H1 (cell line): ENCODE results near the gene TPSD1. TPM values are rescaled to one million over a fixed set of nuclear protein-coding genes. Genes with fewer than 3 reads are reported as not detected.

ENCODE experiments used
- BCL11A ChIP-seq, 2 experiments: IDR thresholded peaks; one replicate each; pipeline ENCODE4 v1.6.1; 2011; ENCODE audit warnings: low read depth in 2 of 2, low read length in 2 of 2, mild to moderate bottlenecking in 2 of 2
- HDAC2 ChIP-seq, 2 experiments: fragments of 300-600 bp in 1 of 2; sonication (generic) in 1 of 2; IDR thresholded peaks; 2 replicates each; pipeline ENCODE4 v1.6.1; 2011 to 2012; ENCODE audit warnings: low read depth in 2 of 2, low read length in 2 of 2, mild to moderate bottlenecking in 2 of 2, moderate library complexity in 2 of 2, borderline replicate concordance in 1 of 2, inconsistent platforms in 1 of 2
- RNF2 ChIP-seq: fragments of 200-900, 300-1000 bp; sonication (generic); IDR thresholded peaks from 2 replicates; pipeline ENCODE4 v1.7.1; 2016; ENCODE audit warnings: borderline replicate concordance, low read depth, mild to moderate bottlenecking, antibody characterized with exemption, low read length; ENCODE audit not compliant: poor library complexity, severe bottlenecking; ENCODE audit errors: missing control alignments
- RXRA ChIP-seq: IDR thresholded peaks from 2 replicates; pipeline ENCODE4 v1.6.1; 2011; ENCODE audit warnings: low read depth, mild to moderate bottlenecking, low read length, moderate library complexity; ENCODE audit not compliant: insufficient read depth
- SIN3A ChIP-seq, 2 experiments: IDR thresholded peaks in 1 of 2; conservative IDR thresholded peaks in 1 of 2; 2 replicates each; pipeline ENCODE4 v1.6.1; 2011 to 2012; ENCODE audit warnings: low read length in 2 of 2, improper control_type of control experiment in 1 of 2, low read depth in 1 of 2, mild to moderate bottlenecking in 1 of 2
- SP1 ChIP-seq: IDR thresholded peaks from 2 replicates; pipeline ENCODE4 v1.6.1; 2011; ENCODE audit warnings: low read depth, low read length
- SP2 ChIP-seq: IDR thresholded peaks from 2 replicates; pipeline ENCODE4 v1.6.1; 2012; ENCODE audit warnings: mild to moderate bottlenecking, low read length, inconsistent platforms
- TCF12 ChIP-seq: IDR thresholded peaks from 2 replicates; pipeline ENCODE4 v1.6.1; 2011; ENCODE audit warnings: low read depth, mild to moderate bottlenecking, low read length
- polyA plus RNA-seq, 7 experiments: library from polyadenylated mRNA; depleted of rRNA in 3 of 7; stranded (reverse) in 5 of 7; unstranded in 2 of 7; fragments of >200 nt in 5 of 7; fragments of 200-250 nt in 2 of 7; gene quantifications; 1 replicate in 5 of 7; 2 replicates in 1 of 7; 4 replicates in 1 of 7; pipeline versions ENCODE4 v1.2.1 to v1.2.3, GENCODE V29; 2011 to 2013; ENCODE audit warnings: missing spikeins in 2 of 7, mixed read lengths in 2 of 7
- total RNA-seq: library from RNA; stranded (reverse); fragmentation: NEBNext Ultra II Directional; extraction: Animal tissue kit (Norgen Biotek cat#: 25700); gene quantifications from 2 replicates; pipeline ENCODE4 v1.2.1, GENCODE V29; 2021
- TF ChIP-seq, protein P1 (sequence below), 3 experiments: IDR thresholded peaks; 1 replicate in 2 of 3; 2 replicates in 1 of 3; pipeline versions ENCODE4 v1.5.1 to v1.6.1; 2011; ENCODE audit warnings: low read length in 3 of 3, mild to moderate bottlenecking in 3 of 3, inconsistent platforms in 2 of 3, low read depth in 1 of 3, moderate library complexity in 1 of 3; ENCODE audit not compliant: insufficient read depth in 1 of 3; ENCODE audit errors: control extremely low read depth in 1 of 3

TPSD1 gene
- total and polyA plus RNA-seq, 2 of the 8 experiments (the other 6 are each of a cell fraction or from before 2014, with no cell fraction given), result 0.26 TPM; not detected in 1

DNA sequence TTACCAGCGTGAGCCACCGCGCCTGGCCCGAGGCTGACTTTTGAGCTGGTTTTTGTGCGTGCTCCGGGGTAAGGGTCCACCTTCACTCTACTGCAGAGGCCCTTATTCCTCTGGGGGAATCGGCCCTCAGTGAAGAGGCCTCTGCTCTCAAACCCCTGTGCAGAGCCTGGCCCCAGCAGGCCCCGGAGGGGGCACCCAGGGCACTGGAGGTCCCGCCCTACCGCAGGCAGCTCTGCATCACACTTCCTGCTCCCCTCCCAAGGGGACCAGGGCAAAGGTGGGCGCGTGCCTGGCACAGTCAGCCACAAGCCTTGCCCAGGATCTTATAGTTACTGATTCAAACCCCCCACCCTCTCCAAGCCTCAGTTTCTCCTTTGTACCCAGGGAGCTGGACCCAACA, 50.0 kb downstream of the TPSD1 start (continued):
- TF ChIP-seq SIN3A (conservative IDR thresholded peaks at IDR 0.05 in 1 of 2, IDR thresholded peaks at IDR 0.05 in 1 of 2; ENCODE audit: low read depth in 1 of 2, low read length in 2 of 2), result no peak
- TF ChIP-seq TCF12, result no peak
- no peak for TF ChIP-seq SP2
- no peak for TF ChIP-seq RXRA
- no peak for TF ChIP-seq BCL11A (IDR thresholded peaks at IDR 0.05; ENCODE audit: low read depth in 2 of 2, low read length in 2 of 2)
- TF ChIP-seq RNF2, result no peak
- TF ChIP-seq, protein P1, sequence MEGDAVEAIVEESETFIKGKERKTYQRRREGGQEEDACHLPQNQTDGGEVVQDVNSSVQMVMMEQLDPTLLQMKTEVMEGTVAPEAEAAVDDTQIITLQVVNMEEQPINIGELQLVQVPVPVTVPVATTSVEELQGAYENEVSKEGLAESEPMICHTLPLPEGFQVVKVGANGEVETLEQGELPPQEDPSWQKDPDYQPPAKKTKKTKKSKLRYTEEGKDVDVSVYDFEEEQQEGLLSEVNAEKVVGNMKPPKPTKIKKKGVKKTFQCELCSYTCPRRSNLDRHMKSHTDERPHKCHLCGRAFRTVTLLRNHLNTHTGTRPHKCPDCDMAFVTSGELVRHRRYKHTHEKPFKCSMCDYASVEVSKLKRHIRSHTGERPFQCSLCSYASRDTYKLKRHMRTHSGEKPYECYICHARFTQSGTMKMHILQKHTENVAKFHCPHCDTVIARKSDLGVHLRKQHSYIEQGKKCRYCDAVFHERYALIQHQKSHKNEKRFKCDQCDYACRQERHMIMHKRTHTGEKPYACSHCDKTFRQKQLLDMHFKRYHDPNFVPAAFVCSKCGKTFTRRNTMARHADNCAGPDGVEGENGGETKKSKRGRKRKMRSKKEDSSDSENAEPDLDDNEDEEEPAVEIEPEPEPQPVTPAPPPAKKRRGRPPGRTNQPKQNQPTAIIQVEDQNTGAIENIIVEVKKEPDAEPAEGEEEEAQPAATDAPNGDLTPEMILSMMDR (IDR thresholded peaks at IDR 0.05; ENCODE audit: control extremely low read depth in 1 of 3, insufficient read depth in 1 of 3, low read depth in 1 of 3, low read length in 3 of 3), result no peak
- TF ChIP-seq HDAC2 (IDR thresholded peaks at IDR 0.05; ENCODE audit: borderline replicate concordance in 1 of 2, low read depth in 2 of 2, low read length in 2 of 2), result no peak
- no peak for TF ChIP-seq SP1
